BJ (cell line): Measurements from ENCODE around the gene KMT2B. TPM values are rescaled to one million over a fixed set of nuclear protein-coding genes. Genes with fewer than 3 reads are reported as not detected.
"Not testable (repeated sequence)": the region's sequence is repeated elsewhere in the genome, so short reads cannot be mapped to it uniquely, and the experiment has no call there.

Source experiments
- CTCF ChIA-PET: fragments of 350-600 bp; formaldehyde crosslinking; extraction: SDS; loops from one replicate; lab custom pipeline; 2021; ENCODE audit warnings: antibody characterized with exemption, inconsistent platforms; lab: Yijun Ruan, JAX
- POLR2A ChIA-PET: fragments of 300-600 bp; sonication (Branson Sonifier 250); formaldehyde crosslinking; extraction: SDS; loops from one replicate; lab custom pipeline; 2021; ENCODE audit warnings: antibody characterized with exemption; lab: Charles Lee
- DNase-seq: peaks from one replicate; pipeline ENCODE4 v3.0.0-alpha.2; 2011; ENCODE audit warnings: low read depth
- H3K27me3 ChIP-seq: 2 replicates; pipeline ENCODE4 v1.6.0; 2011; ENCODE audit warnings: low read length; ENCODE audit not compliant: control insufficient read depth, insufficient read depth
- H3K36me3 ChIP-seq: 2 replicates; pipeline ENCODE4 v1.5.1; 2011; ENCODE audit warnings: low read length; ENCODE audit not compliant: control insufficient read depth, insufficient read depth
- H3K4me3 ChIP-seq: 2 replicates; pipeline ENCODE4 v1.5.1; 2011; ENCODE audit warnings: low read depth, mild to moderate bottlenecking, control low read depth, low read length
- polyA plus RNA-seq: library from polyadenylated mRNA; depleted of rRNA; stranded (reverse); fragments of >200 nt; gene quantifications from 2 replicates; pipeline ENCODE4 v1.2.3, GENCODE V29; 2011
- TF ChIP-seq, protein P1 (sequence below): IDR thresholded peaks from 2 replicates; pipeline ENCODE4 v1.5.1; 2011; ENCODE audit warnings: low read depth, mild to moderate bottlenecking, control low read depth, inconsistent platforms, low read length, moderate library complexity; ENCODE audit not compliant: insufficient read depth

KMT2B gene
- polyA plus RNA-seq, 1 experiment, result 13.3 TPM

DNA sequence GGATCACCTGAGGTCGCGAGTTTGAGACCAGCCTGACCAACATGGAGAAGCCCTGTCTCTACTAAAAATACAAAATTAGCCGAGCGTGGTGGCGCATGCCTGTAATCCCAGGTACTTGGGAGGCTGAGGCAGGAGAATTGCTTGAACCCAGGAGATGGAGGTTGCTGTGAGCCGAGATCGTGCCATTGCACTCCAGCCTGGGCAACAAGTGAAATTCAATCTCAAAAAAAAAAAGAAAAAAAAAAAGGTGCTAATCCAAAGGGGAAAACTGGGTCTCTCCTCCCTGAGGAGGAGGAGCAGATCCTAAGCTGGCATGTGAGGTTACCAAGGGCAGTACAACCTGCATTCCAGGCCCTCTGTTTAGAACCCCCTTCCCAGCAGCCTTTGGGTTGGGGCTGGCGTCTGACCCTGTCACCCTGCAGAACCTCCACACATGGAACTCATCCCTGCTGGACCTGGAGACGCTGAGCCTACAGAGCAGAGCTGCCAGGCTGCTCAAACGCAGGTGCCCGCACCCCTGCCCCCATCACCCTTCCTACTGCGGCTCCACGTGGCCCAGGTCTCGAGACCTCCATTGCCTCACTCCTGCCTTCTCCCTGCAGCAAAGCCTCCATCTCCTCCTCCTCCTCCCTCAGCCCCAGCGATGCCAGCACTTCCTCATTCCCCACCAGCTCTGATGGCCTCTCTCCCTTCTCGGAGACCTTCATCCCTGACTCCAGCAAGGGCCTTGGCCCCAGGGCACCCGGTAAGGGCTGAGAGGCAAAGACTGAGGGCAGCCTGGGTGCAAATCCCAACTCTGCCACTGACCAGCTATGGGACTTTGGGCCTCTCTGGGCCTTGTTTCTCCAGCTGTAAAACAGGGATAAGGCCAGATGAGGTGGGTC, 46.9 kb downstream of the KMT2B start:
- DNase-seq, result no peak
- no peaks in the 10 kb centered on the region for H3K27me3 ChIP-seq
- H3K36me3 ChIP-seq, result peaks cover 18% of the 10 kb centered on the region
- H3K4me3 ChIP-seq, result no peak overlapping the region
- ChIA-PET POLR2A (no interaction called here), CTCF (interaction anchor here (1.2 kb wide), 1 partner anchor 8 kb away, joined by 3 read pairs; the partner anchor contains the start of gene HSPB6)
- TF ChIP-seq, protein P1, sequence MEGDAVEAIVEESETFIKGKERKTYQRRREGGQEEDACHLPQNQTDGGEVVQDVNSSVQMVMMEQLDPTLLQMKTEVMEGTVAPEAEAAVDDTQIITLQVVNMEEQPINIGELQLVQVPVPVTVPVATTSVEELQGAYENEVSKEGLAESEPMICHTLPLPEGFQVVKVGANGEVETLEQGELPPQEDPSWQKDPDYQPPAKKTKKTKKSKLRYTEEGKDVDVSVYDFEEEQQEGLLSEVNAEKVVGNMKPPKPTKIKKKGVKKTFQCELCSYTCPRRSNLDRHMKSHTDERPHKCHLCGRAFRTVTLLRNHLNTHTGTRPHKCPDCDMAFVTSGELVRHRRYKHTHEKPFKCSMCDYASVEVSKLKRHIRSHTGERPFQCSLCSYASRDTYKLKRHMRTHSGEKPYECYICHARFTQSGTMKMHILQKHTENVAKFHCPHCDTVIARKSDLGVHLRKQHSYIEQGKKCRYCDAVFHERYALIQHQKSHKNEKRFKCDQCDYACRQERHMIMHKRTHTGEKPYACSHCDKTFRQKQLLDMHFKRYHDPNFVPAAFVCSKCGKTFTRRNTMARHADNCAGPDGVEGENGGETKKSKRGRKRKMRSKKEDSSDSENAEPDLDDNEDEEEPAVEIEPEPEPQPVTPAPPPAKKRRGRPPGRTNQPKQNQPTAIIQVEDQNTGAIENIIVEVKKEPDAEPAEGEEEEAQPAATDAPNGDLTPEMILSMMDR, result no peak

DNA sequence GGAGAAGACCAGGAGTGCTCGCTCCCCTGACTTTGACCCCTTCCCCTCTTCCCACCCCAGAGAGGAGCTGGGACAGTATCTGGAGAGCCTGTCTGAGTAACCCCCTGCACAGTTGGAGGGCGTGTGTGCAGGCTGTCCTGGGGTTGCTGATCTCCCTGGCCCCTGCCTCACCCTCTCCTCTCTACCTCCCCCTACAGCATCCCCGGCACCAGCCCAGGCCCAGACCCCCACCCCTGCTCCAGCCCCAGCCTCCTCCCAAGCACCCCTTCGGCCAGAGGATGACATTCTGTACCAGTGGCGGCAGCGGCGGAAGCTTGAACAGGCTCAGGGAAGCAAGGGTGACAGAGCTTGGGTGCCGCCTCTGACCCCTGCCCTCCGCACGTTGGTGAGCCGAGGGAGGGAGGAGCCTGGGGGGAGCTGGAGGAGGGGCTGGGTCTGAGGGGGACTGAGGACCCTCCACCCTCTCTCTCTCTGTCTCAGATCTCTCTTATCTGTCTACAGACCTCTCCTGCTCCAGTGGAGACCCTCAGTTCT, 48.8 kb downstream of the KMT2B start:
- Histone ChIP-seq H3K36me3 (peaks cover 15% of the 10 kb centered on the region), H3K4me3 (no peak overlapping the region), H3K27me3 (no peaks in the 10 kb centered on the region)
- ChIA-PET CTCF (interaction anchor here (0.6 kb wide), 1 partner anchor 679 kb away, joined by 3 read pairs; no protein-coding TSS in a partner anchor), POLR2A (no interaction called here)
- DNase-seq, result no peak
- TF ChIP-seq, protein P1, result no peak

- POLR2A ChIA-PET, result no interaction called here
- H3K27me3 ChIP-seq, result no peaks in the 10 kb centered on the region
Observed at GRCh38 chr19:35767288-35768081, 49.7 kb downstream of the KMT2B start.

DNA sequence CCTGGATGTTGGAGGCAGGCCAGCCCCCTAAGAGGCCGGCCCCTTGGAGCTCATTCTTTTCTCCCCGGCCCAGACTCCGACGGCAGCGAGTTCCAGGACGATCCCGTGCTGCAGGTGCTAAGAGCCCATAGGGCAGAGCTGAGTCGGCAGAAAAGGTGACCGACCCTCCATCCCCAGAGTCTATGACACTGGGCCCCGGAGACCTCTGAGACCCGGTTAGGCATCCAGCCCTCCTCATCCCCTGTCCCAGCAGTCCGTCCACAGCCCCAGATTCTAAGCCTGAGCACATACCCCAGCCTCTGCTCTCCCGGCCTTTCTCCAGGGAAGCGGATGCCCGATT, 50.2 kb downstream of the KMT2B start:
- TF ChIP-seq, protein P1, result no peak

More at GRCh38 chr19:35767288-35768081, 49.7 kb downstream of the KMT2B start:
- TF ChIP-seq, protein P1, result no peak
- CTCF ChIA-PET, result interaction anchor here (0.6 kb wide), 1 partner anchor 680 kb away, joined by 3 read pairs; no protein-coding TSS in a partner anchor
- no peak for DNase-seq
- Histone ChIP-seq H3K36me3 (peaks cover 12% of the 10 kb centered on the region), H3K4me3 (no peak overlapping the region)

DNA sequence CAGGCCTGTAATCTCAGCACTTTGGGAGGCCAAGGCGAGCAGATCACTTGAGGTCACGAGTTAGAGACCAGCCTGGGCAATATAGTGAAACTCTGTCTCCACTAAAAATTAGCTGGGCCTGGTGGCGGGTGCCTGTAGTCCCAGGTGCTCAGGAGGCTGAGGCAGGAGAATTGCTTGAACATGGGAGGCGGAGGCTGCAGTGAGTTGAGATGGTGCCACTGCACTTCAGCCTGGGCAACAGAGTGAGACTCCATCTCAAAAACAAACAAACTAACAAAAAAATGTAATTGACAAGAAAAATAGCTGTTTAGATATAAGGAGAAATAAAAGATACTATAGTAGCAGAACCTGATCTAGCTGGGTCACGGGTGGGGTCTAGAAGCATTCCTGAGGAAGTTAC, 54.6 kb downstream of the KMT2B start:
- POLR2A ChIA-PET, DNase-seq, H3K4me3 ChIP-seq, CTCF ChIA-PET, H3K27me3 ChIP-seq, H3K36me3 ChIP-seq: not testable (repeated sequence)

More for the DNA sequence above, 50.2 kb downstream of the KMT2B start:
- Histone ChIP-seq H3K27me3 (no peaks in the 10 kb centered on the region), H3K36me3 (peaks cover 12% of the 10 kb centered on the region), H3K4me3 (no peak overlapping the region)
- ChIA-PET CTCF (no interaction called here), POLR2A (no interaction called here)
- DNase-seq, result no peak
